Hematopoietic multipotent progenitor cell treated with erythropoietin and hydrocortisone succinate and interleukin-3 and kit ligand, for 17 days (in vitro differentiated cells): Measurements from ENCODE around the gene SESTD1.

ENCODE experiments used
- DNase-seq: peaks from one replicate; pipeline ENCODE4 v3.0.0-alpha.2; 2015; ENCODE audit warnings: low spot score

The SESTD1 gene

GRCh38 chr2:179264368-179265081 is at the start of gene SESTD1:
SESTD1 (minus strand) TSS chr2:179264832; CDS start chr2:179191841, 72,991 bp downstream.
- DNase-seq, result no peak

DNA sequence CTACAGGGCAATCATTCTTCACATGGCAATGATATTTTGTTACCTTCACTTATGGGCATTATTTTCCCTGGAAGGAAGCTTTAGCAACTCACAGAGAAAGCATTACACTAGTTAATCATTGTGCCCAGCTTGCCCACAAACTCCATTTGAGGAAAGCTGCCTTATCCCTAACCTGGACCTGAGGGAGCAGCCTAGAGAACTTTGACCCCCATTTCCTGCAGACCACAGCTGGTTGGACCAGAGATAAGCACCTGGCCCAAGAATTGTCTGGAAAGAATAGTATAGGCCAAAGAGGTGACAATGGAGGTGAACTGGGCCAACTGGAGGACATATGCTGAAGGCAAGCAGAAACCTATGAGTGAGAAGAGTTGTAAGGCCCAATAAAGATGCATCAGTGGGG is 48.4 kb upstream of the SESTD1 start:
- DNase-seq, result no peak

- no peak for DNase-seq
Observed at GRCh38 chr2:179311101-179311500, 46.5 kb upstream of the SESTD1 start.

GRCh38 chr2:179307616-179308371 is 43.2 kb upstream of the SESTD1 start:
- no peak for DNase-seq

DNA sequence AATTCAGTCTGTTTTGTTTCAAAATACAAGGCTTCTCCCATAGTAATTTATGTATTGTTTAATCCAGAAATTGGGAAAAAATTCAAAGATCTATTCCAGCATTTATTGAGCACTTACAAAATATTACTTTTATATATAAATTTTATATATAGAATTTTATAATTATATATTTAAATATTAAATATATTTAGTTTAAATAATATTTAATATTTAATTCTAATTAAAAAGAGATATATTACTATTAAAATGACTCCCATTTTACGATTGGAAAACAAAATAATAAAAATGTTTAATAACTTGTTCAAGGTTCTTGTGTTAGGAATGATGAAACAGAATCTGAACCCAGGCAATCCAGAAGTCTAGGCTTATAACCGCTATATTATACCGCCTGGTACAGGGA is 40.5 kb upstream of the SESTD1 start:
- DNase-seq, result no peak

DNA sequence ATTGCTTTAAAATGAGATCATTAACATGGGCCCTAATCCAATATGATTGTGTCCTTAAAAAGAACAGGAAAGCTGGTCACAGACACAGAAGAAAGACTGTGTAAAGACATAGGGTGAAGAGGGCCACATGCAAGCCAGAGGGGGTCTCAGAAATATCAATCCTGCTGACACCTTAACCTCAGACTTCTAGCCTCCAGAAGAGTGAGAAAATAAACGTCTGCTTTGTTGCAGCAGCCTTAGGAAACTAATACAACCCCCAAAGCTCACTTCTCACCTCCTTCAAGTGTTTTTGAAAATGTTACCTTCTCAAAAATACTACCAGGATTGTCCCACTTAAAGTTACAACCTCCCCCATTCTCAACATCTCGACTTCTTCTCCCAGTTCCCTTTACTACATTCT is 39.8 kb upstream of the SESTD1 start:
- DNase-seq, result no peak

DNA sequence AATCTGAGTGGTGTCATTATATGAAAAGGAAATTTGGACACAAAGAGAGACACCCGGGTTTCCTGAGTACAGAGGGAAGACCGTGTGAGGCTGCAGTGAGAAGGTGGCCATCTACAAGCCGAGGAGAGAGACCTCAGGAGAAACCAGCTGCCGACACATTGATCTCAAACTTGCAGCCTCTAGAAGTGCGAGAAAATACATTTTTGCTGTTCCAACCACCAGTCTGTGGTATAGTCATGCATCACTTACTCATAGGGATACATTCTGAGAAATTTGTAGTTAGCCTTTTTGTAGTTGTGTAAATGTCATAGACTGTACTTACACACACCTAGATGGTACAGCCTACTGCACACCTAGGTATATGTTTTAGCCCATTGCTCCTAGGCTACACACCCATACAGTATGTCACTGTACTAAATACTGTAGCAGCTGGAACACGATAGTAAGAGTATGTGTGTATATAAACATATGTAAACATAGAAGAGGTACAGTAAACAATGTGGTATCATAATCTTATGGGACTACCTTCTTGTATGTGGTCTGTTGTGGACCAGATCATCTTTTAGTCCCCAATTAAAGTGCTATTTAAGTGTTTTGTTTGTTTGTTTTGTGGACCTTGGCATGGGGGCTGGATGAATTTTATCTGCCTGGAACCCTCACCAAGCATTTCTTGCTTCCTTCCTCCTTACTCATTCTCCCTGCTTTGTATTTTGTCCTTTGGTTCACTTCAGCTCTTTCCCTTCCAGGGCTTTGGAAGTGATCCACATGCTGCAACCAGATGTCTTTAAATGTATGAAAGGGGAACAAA is 38.3 kb upstream of the SESTD1 start:
- DNase-seq, result no peak

DNA sequence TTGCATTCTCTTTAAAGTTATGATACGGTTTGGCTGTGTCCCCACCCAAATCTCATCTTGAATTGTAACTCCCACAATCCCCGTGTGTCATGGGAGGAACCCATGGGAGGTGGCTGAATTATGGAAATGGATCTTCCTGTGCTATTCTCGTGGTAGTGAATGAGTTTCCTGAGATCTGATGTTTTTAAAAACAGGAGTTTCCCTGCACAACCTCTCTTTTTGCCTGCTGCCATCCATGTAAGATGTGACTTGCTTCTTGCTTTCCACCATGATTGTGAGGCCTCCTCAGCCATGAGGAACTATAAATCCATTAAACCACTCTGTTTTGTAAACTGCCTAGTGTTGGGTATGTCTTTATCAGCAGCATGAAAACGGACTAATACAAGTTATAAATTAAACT is 37.5 kb upstream of the SESTD1 start:
- DNase-seq, result no peak

- no peak for DNase-seq
Observed at GRCh38 chr2:179298666-179299065, 34.0 kb upstream of the SESTD1 start.

GRCh38 chr2:179297927-179298326 is 33.3 kb upstream of the SESTD1 start:
- DNase-seq, result no peak

DNA sequence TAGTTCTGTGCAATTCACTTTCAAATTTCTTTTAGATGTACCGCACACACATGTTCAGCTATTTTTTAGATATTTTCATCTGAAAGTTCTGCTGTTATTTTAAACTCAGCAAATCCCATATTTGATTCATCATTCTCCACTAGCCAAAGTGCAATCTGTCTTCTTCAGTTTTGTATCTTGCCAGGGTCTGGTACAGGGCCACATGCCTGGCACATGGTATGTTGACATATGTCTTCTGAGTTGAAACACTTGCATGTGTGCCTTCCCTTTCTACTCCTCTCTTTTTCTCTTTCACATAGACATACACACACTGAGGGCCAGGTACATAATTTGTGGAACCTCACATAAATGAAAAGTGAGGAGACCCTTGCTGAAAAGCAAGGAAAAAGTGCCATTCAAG is 25.7 kb upstream of the SESTD1 start:
- no peak for DNase-seq

GRCh38 chr2:179285060-179285459 is 20.4 kb upstream of the SESTD1 start:
- no peak for DNase-seq

GRCh38 chr2:179277429-179278196 is 13.0 kb upstream of the SESTD1 start:
- no peak for DNase-seq

- no peak for DNase-seq
Observed at GRCh38 chr2:179275253-179276012, 10.8 kb upstream of the SESTD1 start.

DNA sequence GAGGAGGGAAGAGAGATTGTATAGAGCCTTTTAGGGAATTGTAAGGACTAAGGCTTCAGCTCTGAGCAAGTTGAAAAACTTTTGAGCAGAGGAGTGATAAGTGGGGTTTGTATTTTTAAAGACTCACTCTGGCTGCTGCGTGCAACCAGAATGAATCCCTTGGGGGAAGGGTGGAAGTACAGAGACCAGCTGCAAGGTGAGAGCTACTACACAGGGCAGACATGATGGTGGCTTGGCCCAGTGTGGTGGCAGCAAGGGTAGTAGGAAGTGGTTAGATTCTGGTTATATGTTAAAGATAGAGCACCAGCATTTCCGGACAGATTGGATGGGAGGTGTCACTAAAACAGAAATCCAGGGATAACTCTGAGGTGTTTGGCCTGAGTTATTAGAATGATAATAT is 10.1 kb upstream of the SESTD1 start:
- no peak for DNase-seq

GRCh38 chr2:179273461-179273962 is 8.9 kb upstream of the SESTD1 start:
- DNase-seq, result no peak

GRCh38 chr2:179272406-179273192 is 8.0 kb upstream of the SESTD1 start:
- DNase-seq, result no peak

- DNase-seq, result no peak
Observed at GRCh38 chr2:179270689-179271088, 6.1 kb upstream of the SESTD1 start.

DNA sequence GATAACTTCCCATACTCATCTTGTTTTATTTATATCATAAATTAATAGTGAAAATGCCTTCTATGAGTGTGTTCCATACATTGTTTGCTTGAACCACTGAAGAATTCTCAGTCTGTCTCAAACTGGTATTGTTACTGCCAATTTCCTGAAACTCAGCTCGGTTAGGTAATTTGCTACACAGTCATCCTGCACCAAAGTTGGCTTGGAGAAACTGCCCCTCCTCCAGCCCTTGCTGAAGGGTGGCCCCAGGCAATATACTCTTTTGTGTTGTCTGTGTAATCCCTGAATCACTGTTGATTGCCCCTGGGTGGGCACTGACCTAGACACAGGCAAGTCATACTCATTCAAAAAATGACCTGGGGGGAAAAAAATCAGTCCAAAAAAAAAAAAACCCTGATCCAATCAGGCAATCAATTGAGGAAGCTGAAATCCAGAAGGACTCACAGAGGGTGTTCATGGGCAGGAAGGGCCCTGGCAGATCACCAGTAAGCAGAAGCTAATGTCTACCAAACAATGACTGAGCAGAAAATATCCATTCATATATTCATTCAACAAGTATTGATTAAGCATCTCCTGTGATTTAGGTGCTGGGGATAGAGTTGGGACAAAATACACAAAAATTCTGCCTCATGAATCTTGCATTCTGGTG is 3.8 kb upstream of the SESTD1 start:
- DNase-seq, result no peak

- no peak for DNase-seq
Observed at GRCh38 chr2:179266271-179266670, 1.6 kb upstream of the SESTD1 start.
